Measurements from ENCODE around the gene MYO7A. TPM values are rescaled to one million over a fixed set of nuclear protein-coding genes. Genes with fewer than 3 reads are reported as not detected.

The MYO7A gene
- total and polyA plus RNA-seq, 2 experiments from 2014 or later: 0.48 to 1.6 TPM

- Histone ChIP-seq H3K4me1 (ENCODE audit: low read depth) (no peaks in the 10 kb centered on the region), H3K36me3 (no peaks in the 10 kb centered on the region), H3K27ac (no peak overlapping the region), H3K4me3 (no peak overlapping the region), H3K9me3 (ENCODE audit: low read depth) (no peaks in the 10 kb centered on the region), H3K27me3 (no peaks in the 10 kb centered on the region)
- TF ChIP-seq CTCF (IDR thresholded peaks at IDR 0.05; ENCODE audit: low read depth, low read length): no peak
- DNase-seq (ENCODE audit: low read depth in 1 of 2, low spot score in 1 of 2): no peak
Measured at GRCh38 chr11:77165066-77165465, 37.0 kb downstream of the MYO7A start.

GRCh38 chr11:77166021-77166420 is 38.0 kb downstream of the MYO7A start:
- Histone ChIP-seq H3K9me3 (ENCODE audit: low read depth) (no peaks in the 10 kb centered on the region), H3K4me1 (ENCODE audit: low read depth) (no peaks in the 10 kb centered on the region), H3K36me3 (no peaks in the 10 kb centered on the region), H3K27ac (no peak overlapping the region), H3K27me3 (no peaks in the 10 kb centered on the region), H3K4me3 (no peak overlapping the region)
- DNase-seq (ENCODE audit: low read depth in 1 of 2, low spot score in 1 of 2): no peak
- no peak for TF ChIP-seq CTCF (IDR thresholded peaks at IDR 0.05; ENCODE audit: low read depth, low read length)

- H3K36me3 ChIP-seq: no peaks in the 10 kb centered on the region
- H3K4me3 ChIP-seq: no peak overlapping the region
- peaks cover 2% of the 10 kb centered on the region for H3K4me1 ChIP-seq (ENCODE audit: low read depth)
- TF ChIP-seq CTCF (IDR thresholded peaks at IDR 0.05; ENCODE audit: low read depth, low read length): no peak
- H3K27me3 ChIP-seq: no peaks in the 10 kb centered on the region
- no peak for DNase-seq (ENCODE audit: low read depth in 1 of 2, low spot score in 1 of 2)
- H3K27ac ChIP-seq: no peak overlapping the region
- no peaks in the 10 kb centered on the region for H3K9me3 ChIP-seq (ENCODE audit: low read depth)
Measured at GRCh38 chr11:77167111-77167626, 39.1 kb downstream of the MYO7A start.

- no peaks in the 10 kb centered on the region for H3K36me3 ChIP-seq
- peaks cover 3% of the 10 kb centered on the region for H3K4me1 ChIP-seq (ENCODE audit: low read depth)
- no peaks in the 10 kb centered on the region for H3K27me3 ChIP-seq
- no peak for DNase-seq (ENCODE audit: low read depth in 1 of 2, low spot score in 1 of 2)
- no peak overlapping the region for H3K4me3 ChIP-seq
- no peak for TF ChIP-seq CTCF (IDR thresholded peaks at IDR 0.05; ENCODE audit: low read depth, low read length)
- H3K27ac ChIP-seq: no peak overlapping the region
- no peaks in the 10 kb centered on the region for H3K9me3 ChIP-seq (ENCODE audit: low read depth)
Measured at GRCh38 chr11:77167791-77168190, 39.7 kb downstream of the MYO7A start.

- Histone ChIP-seq H3K9me3 (ENCODE audit: low read depth) (no peaks in the 10 kb centered on the region), H3K4me3 (no peak overlapping the region), H3K27ac (no peak overlapping the region), H3K36me3 (no peaks in the 10 kb centered on the region), H3K4me1 (ENCODE audit: low read depth) (peaks cover 3% of the 10 kb centered on the region), H3K27me3 (no peaks in the 10 kb centered on the region)
- no peak for TF ChIP-seq CTCF (IDR thresholded peaks at IDR 0.05; ENCODE audit: low read depth, low read length)
- DNase-seq (ENCODE audit: low read depth in 1 of 2, low spot score in 1 of 2): peak in 1 of 2 donors; percentile 23
Measured at GRCh38 chr11:77170107-77170506, 42.1 kb downstream of the MYO7A start.

- TF ChIP-seq CTCF (IDR thresholded peaks at IDR 0.05; ENCODE audit: low read depth, low read length): no peak
- Histone ChIP-seq H3K27ac (no peak overlapping the region), H3K9me3 (ENCODE audit: low read depth) (no peaks in the 10 kb centered on the region), H3K4me3 (no peak overlapping the region), H3K27me3 (no peaks in the 10 kb centered on the region), H3K4me1 (ENCODE audit: low read depth) (peaks cover 7% of the 10 kb centered on the region), H3K36me3 (no peaks in the 10 kb centered on the region)
- DNase-seq (ENCODE audit: low read depth in 1 of 2, low spot score in 1 of 2): no peak
Measured at GRCh38 chr11:77171254-77171653, 43.2 kb downstream of the MYO7A start.

Data from cardiac muscle cell (in vitro differentiated cells and primary cell).